ENCODE results near the gene RBPJL. TPM values are rescaled to one million over a fixed set of nuclear protein-coding genes. Genes with fewer than 3 reads are reported as not detected.

The RBPJL gene, protein sequence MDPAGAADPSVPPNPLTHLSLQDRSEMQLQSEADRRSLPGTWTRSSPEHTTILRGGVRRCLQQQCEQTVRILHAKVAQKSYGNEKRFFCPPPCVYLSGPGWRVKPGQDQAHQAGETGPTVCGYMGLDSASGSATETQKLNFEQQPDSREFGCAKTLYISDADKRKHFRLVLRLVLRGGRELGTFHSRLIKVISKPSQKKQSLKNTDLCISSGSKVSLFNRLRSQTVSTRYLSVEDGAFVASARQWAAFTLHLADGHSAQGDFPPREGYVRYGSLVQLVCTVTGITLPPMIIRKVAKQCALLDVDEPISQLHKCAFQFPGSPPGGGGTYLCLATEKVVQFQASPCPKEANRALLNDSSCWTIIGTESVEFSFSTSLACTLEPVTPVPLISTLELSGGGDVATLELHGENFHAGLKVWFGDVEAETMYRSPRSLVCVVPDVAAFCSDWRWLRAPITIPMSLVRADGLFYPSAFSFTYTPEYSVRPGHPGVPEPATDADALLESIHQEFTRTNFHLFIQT
- total RNA-seq (2021; ENCODE audit: unreplicated experiment) (not detected), Bru-seq, nascent RNA (percentile 14 among the genes with signal in this experiment), BruChase-seq, experiment 1, labeled RNA remaining after a 6-hour chase (percentile 11 among the genes with signal in this experiment), BruChase-seq, experiment 2, labeled RNA remaining after a 2-hour chase (percentile 12 among the genes with signal in this experiment)
- polyA plus RNA-seq (2012) = 0.05 and 0.08 TPM in 2 replicates
- long read RNA-seq = 0 reads

GRCh38 chr20:45306431-45306982, at the start of gene RBPJL:
RBPJL (plus strand) TSS chr20:45306840; CDS start chr20:45306923, 83 bp downstream.
- TF ChIP-seq RAD21 (IDR thresholded peaks at IDR 0.05; ENCODE audit: low read depth) (peak; percentile 30; the same call in 1 of the 2 replicates), CTCF (IDR thresholded peaks at IDR 0.05 in 2 of 3, conservative IDR thresholded peaks at IDR 0.05 in 1 of 3; ENCODE audit: borderline replicate concordance in 1 of 3, insufficient read depth in 1 of 3, low read depth in 2 of 3, low read length in 2 of 3) (peak; percentile 58 to 97 (median 96)), TCF7L2 (IDR thresholded peaks at IDR 0.05; ENCODE audit: borderline replicate concordance, extremely low read depth, insufficient read depth, insufficient read length) (no peak), ZNF274 (IDR thresholded peaks at IDR 0.05; ENCODE audit: low read depth, low read length) (no peak), MAX (IDR thresholded peaks at IDR 0.05) (peak; percentile 60; the same call in 1 of the 2 replicates)
- TF ChIP-seq, protein P1, sequence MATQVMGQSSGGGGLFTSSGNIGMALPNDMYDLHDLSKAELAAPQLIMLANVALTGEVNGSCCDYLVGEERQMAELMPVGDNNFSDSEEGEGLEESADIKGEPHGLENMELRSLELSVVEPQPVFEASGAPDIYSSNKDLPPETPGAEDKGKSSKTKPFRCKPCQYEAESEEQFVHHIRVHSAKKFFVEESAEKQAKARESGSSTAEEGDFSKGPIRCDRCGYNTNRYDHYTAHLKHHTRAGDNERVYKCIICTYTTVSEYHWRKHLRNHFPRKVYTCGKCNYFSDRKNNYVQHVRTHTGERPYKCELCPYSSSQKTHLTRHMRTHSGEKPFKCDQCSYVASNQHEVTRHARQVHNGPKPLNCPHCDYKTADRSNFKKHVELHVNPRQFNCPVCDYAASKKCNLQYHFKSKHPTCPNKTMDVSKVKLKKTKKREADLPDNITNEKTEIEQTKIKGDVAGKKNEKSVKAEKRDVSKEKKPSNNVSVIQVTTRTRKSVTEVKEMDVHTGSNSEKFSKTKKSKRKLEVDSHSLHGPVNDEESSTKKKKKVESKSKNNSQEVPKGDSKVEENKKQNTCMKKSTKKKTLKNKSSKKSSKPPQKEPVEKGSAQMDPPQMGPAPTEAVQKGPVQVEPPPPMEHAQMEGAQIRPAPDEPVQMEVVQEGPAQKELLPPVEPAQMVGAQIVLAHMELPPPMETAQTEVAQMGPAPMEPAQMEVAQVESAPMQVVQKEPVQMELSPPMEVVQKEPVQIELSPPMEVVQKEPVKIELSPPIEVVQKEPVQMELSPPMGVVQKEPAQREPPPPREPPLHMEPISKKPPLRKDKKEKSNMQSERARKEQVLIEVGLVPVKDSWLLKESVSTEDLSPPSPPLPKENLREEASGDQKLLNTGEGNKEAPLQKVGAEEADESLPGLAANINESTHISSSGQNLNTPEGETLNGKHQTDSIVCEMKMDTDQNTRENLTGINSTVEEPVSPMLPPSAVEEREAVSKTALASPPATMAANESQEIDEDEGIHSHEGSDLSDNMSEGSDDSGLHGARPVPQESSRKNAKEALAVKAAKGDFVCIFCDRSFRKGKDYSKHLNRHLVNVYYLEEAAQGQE (IDR thresholded peaks at IDR 0.05; ENCODE audit: low read depth) = no peak
- DNase-seq (ENCODE audit: low read depth, low spot score) (no peak), ATAC-seq (peak; percentile 82)
- H3K9me3 ChIP-seq (ENCODE audit: control insufficient read depth in 1 of 2, insufficient read depth in 1 of 2, low read depth in 1 of 2, low read length in 2 of 2) = no peaks in the 10 kb centered on the region
- H3K4me3 ChIP-seq (replicated peaks in 1 of 2; ENCODE audit: low read depth in 1 of 2, low read length in 2 of 2) = no peak within 1 kb of the TSS
- ChIA-PET RAD21 (ENCODE audit: low non-redundant PET in 1 of 2, low total read pairs in 2 of 2, uncharacterized antibody in 2 of 2, unreplicated experiment in 2 of 2) (no interaction called here), CTCF (interaction anchor here (0.7 to 1.0 kb wide), 2 partner anchors 9 to 12 kb away, joined by 3 read pairs; no protein-coding TSS in a partner anchor), POLR2A (no interaction called here)
- intact Hi-C loops (cut with micrococcal nuclease) = no loop called here
- H2AFZ ChIP-seq (ENCODE audit: low read depth, low read length, poor library complexity, severe bottlenecking) = peak within 1 kb of the TSS; percentile 47
- H3K79me2 ChIP-seq (ENCODE audit: insufficient read depth, low read length) = no peaks in the 10 kb centered on the region
- no peaks in the 10 kb centered on the region for H4K20me1 ChIP-seq (ENCODE audit: insufficient read depth)
- H3K27ac ChIP-seq (ENCODE audit: low read depth, low read length) = no peak within 1 kb of the TSS
- no peaks in the 10 kb centered on the region for H3K36me3 ChIP-seq (ENCODE audit: control insufficient read depth in 1 of 2, insufficient read depth in 2 of 2, low read length in 2 of 2)
- H3K4me2 ChIP-seq (ENCODE audit: low read length) = peak within 1 kb of the TSS; percentile 67
- H3K9ac ChIP-seq (ENCODE audit: low read length) = no peak within 1 kb of the TSS
- BruUV-seq (replicated peaks) = no TSS peak
- H3K27me3 ChIP-seq (ENCODE audit: insufficient read depth, low read length) = no peaks in the 10 kb centered on the region
- H3K4me1 ChIP-seq (ENCODE audit: control insufficient read depth in 1 of 2, insufficient read depth in 2 of 2, low read length in 2 of 2) = peaks cover 4 to 15% of the 10 kb centered on the region in 2 experiments; a peak in 3 of 4 replicates
- no peaks in the 10 kb centered on the region for H3K9me2 ChIP-seq (ENCODE audit: insufficient read depth)
